Left renal pelvis (tissue), 4 donors: Measurements from ENCODE around the gene PPDPF. TPM values are rescaled to one million over a fixed set of nuclear protein-coding genes. Genes with fewer than 3 reads are reported as not detected.
"Not testable (repeated sequence)": the region's sequence is repeated elsewhere in the genome, so short reads cannot be mapped to it uniquely, and the experiment has no call there.

Experiments
- DNase-seq, 4 donors: peaks; one replicate each; pipeline ENCODE4 v3.0.0-alpha.2; 2013; ENCODE audit warnings: low read depth in 4 of 4, low spot score in 3 of 4
- polyA plus RNA-seq, 4 donors: library from polyadenylated mRNA; unstranded; fragments of 120-200 nt; gene quantifications; one replicate each; pipeline ENCODE4 v1.2.1, GENCODE V29; 2013; ENCODE audit not compliant: insufficient read length in 4 of 4

Gene PPDPF
- polyA plus RNA-seq, 4 donors: 131 to 374 (median 203) TPM

- DNase-seq: no peak
Measured at GRCh38 chr20:63547725-63548480, 27.3 kb downstream of the PPDPF start, which contains the start of gene SRMS. Gene SRMS (minus strand): TSS chr20:63547749. CDS start chr20:63547463, 286 bp downstream.

- no peak for DNase-seq
Measured at GRCh38 chr20:63548542-63548941, 28.0 kb downstream of the PPDPF start.

DNA sequence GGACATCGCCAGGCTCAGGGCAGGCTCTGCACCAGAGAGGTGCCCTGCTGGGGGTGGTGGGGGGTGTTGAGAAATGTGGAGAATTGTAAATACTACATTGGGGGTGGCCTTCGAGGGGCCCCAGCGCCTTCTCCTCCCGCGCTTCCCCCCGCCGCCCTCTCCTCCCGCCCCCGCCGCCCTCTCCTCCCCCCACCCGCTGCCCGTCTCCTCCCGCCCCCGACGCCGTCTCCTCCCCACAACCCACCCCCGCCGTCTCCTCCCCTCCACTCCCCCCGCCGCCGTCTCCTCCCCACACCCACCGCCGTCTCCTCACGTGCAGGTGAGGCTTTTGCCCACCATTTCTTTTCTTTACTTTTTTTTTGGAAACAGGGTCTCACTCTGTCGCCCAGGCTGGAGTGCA is 28.5 kb downstream of the PPDPF start:
- DNase-seq: no peak

GRCh38 chr20:63549679-63550282 is 29.2 kb downstream of the PPDPF start:
- DNase-seq: no peak

- DNase-seq: no peak
Measured at GRCh38 chr20:63551068-63551467, 30.5 kb downstream of the PPDPF start.

- no peak for DNase-seq
Measured at GRCh38 chr20:63552481-63553249, 32.1 kb downstream of the PPDPF start.

DNA sequence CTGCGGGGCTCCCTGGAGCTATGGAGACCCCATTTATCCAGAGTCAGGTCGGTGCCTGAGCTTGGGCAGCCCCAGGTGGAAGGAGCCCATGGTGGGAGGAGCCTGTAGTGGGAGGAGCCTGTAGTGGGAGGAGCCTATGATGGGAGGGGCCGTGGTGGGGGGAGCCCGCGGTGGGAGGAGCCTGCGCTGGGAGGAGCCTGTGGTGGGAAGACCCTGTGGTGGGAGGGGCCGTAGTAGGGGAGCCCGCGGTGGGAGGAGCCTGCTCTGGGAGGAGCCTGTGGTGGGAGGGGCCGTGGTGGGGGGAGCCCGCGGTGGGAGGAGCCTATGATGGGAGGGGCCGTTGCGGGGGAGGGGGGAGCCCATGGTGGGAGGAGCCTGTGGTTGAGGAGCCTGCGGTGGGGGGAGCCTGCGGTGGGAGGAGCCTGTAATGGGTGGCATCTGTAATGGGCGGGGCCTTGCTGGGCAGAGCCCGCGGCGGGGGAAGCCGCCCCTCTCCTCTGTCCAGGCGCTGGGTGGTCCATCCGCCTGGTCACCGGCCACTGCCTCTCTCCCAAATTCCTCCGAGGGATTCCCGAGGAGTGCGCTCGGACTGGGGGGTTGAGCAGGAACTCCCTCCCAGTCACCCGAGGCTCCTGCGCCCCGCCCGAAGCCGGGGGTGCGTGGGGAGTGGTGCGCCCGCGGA is 32.8 kb downstream of the PPDPF start:
- peak in 1 of 4 donors; percentile 41 for DNase-seq

DNA sequence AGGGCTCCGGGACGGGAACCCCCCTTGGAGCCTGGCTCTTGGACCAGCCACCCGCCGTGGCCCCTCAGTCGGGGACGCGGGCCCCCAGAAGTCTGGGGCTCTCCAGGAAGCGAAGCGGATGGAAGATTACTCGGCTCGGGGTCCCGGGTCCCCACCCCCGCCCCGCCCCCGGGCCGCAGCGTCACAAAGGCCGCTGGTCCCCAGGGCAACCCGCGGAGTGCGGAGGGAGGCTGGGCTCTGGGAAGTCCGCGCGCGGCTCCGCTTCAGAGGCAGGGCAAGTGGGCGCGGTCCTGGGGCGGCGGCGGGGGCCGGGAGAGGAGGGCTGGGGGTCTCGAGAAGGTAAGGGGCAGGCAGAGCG is 33.3 kb downstream of the PPDPF start, which contains the start of gene FNDC11:
Gene FNDC11, plus strand, starts transcription at position 227 of the 358 bp plus-strand sequence. CDS start 1,505 bp downstream, outside the sequence.
- DNase-seq: no peak

DNA sequence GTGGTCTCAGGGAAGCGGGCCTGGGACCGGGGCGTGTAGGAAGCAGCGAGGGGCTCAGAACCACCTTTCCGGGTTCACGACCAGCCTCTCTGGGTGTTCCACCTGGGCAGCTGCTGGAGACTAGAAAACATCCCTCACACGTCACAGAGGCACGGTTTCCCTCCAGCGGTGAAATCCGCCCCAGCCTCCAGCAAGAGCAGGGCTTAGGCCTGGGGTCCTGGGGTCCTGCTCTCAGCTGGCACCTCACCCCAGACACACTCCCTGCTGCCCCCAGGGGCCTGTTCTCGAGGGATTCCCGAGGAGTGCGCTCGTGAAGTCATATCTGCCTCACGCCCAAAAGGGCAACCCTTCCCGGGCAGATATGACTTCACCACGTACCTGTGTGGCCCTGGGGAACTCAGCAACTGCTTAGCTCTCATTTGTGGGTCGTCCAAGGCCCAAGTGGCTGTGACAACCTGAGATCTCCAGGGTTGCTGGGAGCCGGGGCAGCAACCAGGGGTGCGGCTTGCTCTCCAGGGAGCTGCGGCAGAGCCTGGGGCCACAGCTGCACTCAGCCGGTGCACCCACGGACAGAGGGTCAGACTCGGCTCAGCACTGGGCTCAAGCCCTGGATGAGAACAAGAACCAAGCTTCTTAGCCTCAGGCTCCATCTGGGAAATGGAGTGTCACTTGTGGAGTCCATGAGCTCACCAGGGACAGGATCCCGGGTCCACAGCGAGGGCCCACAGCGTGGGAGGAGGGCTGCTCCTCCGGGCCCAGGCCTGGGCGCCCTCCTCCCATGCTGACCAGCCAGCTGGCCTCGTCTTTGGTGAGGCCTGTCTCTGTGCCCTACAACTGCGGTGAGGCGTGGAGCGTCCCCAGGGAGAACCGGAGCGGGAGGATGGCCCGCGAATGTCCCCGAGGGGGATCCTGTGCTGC is 34.1 kb downstream of the PPDPF start:
- no peak for DNase-seq

- no peak for DNase-seq
Measured at GRCh38 chr20:63555661-63556381, 35.3 kb downstream of the PPDPF start.

- DNase-seq: no peak
Measured at GRCh38 chr20:63556873-63557478, 36.4 kb downstream of the PPDPF start.

- no peak for DNase-seq
Measured at GRCh38 chr20:63557481-63557891, 36.9 kb downstream of the PPDPF start.

DNA sequence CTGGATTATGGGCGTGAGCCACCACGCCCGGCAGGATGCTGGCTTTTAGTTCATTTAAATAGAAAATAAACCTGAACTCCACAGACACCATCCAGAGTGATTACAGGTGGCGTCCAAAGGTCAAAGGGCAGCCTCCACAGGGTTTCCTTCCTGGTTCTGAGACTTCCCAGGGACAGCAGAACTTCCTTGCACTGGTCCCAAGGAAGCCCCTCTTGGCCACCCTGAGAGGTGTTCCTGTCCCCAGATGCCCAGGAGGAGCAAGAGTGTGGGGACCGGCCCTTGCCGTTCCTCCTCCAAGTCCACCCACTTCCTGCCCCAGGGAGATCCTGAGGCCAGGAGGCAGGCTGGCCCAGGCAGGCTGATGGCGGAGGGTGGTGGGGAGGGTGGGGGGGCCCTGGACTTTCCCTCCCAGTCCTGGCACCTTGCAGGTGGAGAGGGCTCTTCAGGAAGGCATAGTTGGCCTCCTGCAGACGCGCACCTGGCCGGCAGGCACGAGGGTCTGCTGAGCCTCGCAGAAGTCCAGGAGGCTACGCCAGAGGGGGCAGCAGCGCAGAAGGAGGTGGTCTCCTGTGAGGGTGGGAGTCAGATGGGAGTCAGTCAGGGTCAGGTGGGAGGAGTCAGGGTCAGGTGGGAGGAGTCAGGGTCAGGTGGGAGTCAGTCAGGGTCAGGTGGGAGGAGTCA is 38.4 kb downstream of the PPDPF start:
- DNase-seq: no peak

DNA sequence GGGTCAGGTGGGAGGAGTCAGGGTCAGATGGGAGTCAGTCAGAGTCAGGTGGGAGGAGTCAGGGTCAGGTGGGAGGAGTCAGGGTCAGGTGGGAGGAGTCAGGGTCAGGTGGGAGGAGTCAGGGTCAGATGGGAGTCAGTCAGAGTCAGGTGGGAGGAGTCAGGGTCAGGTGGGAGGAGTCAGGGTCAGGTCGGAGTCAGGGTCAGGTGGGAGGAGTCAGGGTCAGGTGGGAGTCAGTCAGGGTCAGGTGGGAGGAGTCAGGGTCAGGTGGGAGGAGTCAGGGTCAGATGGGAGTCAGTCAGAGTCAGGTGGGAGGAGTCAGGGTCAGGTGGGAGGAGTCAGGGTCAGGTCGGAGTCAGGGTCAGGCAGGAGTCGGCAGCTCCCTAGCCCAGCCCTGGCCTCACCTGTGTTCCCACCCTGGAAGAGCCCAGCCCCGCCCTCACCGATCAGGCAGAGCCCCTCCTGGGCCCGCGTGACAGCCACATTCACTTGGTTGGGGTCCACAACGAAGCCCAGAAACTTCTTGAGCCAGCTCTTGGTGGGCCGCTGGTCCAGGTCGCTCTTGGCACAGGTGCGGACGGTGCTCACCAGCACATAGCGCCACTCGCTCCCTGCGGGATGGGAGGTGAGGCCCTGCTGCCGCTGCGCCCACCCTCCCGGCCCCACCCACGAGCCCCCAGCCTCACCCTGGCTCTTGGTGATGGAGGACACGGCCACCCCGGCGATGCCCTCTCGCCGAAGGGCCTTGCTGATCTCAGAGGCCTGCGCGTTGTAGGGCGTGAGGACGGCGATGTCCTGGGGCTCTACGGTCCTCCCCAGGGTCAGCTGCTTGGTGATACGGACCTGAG is 39.1 kb downstream of the PPDPF start:
- DNase-seq: not testable (repeated sequence)

- DNase-seq: no peak
Measured at GRCh38 chr20:63560333-63560805, 39.8 kb downstream of the PPDPF start.

DNA sequence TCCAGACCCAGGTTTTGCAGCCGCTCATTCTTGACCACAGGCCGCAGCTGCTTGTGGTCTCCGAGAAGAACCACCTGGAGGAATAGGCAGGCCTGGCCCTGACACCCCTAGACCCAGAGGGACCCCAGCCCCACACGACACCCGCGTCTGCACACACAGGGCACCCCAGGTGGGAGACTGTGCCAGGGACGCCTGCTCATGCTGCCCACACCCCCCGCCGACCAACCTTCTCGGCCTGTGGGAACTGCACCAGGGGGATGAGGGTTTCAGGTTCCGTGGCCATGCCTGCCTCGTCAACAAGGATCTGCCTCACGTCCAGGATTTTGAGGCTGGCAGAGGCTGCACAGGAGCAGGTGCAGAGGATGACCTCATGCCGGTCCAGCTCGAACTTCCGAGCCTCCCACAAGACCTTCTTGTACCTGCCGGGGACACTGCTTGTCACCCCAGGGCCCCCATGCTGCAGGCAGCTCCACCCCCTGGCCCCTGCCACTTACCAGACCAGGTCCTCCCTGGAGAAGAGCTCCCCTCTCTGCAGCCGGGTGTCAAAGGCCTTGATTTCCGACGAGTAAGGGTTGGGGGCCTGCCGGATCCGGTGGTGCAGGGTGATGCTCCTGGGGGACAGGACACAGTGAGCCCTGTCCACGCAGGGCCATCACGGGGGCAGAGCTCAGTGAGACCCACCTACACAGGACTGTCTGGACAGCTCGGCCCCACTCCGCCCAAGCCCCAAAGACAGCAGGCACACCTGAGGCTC is 40.5 kb downstream of the PPDPF start:
- DNase-seq: no peak
